ENCODE results near the gene BTBD2.
A peak's percentile ranks its signal among the peaks of the same experiment; 100 is the strongest.

BTBD2 gene

DNA sequence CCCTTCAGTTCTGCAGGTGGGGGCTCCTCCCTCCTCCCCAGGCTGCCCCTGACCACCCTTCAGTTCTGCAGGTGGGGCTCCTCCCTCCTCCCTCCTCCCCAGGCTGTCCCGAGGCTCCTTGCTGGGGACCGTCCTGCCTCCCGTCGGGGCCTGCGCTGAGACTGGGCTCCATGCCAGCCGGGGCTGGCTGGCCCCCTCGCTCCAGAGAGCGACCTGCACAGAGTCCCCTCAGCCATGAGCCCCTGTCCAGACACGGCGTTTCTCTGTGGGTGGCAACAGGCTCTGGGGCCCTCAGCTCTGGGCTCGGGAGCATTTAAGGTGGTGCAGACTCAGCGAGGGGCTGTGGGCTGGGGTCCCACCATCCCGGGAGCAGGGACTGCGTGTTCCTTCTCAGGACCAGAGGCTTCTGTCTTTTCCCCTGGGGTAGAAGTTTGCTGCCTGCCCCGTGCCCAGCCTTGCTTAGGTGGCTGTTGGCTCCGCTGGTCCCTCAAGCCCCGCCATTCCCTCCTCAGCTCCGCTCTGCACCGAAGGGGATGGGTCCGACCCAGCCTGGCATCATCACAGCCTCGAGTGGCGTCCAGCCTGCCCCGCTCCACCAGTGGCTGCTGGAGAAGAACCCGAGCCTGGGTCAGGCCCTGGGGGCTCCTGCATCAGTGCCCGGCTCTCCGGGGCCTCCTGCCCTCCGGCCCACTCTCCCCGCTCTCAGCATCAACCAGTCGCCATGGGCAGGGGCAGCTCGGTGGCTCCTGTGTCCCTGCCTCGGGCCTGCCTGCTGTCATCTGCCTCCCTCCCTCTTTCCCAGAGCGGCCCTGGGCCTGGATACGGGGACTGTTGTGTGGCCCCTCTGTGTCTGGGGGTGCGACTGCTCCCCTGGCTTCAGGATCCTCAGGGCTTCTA, 47.0 kb downstream of the BTBD2 start:
- DNase-seq (ENCODE audit: low spot score) (no peak), FAIRE-seq (no peak)

DNA sequence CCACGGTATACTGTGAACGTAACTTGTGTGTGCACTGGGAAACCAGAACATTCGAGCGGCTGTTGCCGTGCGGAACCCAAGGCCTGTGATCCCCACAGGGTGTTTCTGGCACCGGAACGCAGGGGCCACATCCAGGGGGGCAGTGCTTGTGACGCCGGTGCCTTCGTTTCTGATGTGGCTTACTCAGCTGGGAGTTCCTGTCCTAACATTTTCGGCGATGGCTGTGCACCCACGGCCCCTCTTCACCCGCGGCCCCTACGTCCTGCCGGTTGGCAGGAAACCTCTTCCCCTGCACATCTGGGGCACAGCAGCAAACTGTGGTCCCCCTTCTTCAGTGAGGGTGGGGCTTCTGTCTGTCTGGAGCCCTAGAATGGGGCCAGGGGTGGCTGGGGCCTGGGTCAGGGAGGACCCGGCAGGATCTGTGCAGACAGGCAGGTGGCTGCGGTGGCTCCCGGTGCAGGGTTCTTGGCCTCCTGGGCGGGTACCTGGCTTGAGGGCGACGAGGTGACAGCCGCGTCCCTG, 48.4 kb downstream of the BTBD2 start:
- no peak for FAIRE-seq

DNA sequence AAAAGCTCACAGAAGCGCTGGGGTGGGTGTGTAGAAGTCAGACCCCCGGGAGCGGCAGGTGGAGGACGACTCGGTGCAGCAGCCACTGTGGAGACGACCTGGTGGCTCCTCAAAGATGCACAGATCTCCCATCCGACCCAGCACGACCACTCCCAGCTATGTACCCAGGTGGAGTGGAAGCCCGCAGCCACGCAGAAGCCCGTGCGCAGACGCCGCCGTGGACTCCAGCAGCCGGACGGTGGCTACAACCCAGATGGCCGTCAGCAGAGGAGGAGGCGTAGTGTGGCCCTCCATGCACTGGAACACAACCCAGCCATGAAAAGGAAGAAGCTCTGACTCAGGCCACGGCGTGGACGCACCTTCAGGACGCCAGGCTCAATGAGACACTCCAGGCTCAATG, 52.8 kb downstream of the BTBD2 start:
- DNase-seq (ENCODE audit: low spot score) (no peak), FAIRE-seq (no peak)

More for the DNA sequence above, 48.4 kb downstream of the BTBD2 start:
- no peak for DNase-seq (ENCODE audit: low spot score)

DNA sequence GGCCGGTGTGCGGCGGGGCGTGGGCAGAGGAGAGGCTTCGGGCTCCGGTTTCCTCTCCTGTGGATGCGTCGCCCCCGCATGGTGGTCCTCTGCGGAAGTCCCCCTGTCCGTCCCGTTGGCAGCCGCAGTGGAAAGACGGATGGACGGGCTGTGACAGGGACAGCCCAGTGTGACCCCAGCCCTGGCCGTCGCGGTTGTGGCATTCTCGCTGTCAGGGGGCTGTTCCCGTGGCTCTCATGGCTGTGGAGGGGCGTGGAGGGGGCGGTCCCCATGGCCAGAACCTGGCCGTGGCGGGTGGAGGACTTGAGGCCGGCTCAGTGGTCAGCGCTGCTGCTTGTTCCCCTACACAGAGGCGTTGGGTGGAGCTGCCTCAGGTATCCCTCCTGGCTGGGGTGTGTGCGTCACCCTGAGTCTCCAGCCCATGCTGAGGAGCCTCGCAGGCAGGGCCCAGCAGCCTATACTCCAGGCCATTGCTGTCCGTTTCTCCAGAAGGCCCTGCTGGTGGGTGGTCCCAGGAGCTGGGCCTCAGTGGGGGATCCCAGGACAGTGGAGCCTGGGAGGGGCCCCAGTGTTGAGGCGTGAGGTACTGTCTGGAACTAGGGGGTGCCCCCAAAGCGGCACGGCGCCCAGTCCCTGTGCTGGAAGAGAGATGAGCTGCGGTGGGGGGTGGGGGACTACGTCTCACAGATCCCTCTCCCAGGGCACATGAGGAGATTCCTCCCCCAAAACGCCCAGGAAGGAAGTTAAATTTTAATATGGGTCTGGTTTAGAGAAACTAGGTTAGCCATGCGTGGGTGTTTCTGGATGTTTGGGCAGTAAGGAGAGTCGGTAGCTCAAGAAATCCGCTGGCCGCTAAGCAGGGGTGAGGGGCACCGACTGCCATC, 54.3 kb downstream of the BTBD2 start:
- DNase-seq (ENCODE audit: low spot score) (no peak), FAIRE-seq (no peak)

DNA sequence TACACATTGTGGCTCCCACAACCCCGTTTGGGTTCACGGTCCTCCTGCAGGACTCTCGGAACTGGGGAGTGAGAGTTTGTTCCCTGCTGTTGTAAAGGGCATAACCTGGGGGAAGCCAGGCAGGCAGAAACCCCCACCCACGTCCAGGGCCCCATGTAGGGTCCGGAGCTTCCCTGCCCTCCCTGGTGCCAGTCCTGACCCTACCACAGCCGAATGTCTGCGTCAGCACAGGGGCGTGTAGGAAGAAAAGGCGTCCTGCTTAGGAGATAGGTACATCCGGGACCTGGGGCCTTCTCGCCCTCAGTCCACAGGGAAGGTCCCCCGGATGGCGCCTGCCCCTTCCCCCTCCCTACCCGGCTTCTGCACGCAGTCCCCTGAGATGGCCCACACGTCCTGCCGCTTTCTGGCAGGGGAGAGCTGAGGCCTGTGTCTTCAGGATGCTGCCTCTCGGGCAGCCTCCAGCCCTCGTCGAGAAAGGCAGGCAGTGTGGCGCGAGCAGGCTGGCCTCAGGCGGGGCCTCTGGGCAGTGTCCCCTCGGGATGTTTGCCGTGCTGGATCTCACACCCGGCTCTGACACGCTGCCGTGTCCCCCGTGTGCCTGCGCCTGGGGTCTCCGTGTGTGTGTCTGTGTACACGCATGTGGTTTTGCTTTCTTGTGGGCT, 55.5 kb downstream of the BTBD2 start:
- no peak for FAIRE-seq
- no peak for DNase-seq (ENCODE audit: low spot score)

DNA sequence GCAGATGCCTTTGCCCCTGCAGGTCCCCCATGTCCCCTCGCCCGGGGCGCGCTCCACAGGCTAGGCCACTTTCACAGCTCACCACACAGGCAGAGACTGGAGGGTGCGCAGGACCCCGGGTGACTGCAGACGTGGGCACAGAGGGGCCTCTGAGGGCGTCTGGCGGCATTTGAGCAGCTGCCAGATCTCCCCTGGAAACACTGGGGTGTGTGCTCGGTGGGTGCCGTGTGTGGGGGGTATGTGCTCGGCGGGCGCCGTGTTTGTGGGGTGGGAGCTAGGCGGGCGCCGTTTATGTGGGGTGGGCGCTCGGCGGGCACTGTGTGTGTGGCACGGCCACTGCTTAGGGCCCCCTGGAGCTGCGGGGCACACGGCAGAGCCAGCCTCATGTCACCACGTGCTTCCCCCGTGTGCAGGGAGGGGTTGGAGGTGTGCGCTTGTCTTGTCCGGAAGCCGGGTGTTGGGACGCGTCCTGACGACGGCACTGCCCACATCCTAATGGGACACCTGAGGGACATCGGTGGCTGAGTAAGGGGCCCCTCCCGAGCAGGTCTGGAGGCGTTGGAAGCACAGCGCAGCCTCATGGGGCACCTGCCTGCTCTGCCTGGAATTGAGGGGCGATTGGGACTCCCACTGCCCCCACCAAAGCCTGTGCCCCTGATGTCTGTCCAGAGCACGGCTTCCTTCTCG, 57.8 kb downstream of the BTBD2 start:
- DNase-seq (ENCODE audit: low spot score) = no peak
- FAIRE-seq = no peak

DNA sequence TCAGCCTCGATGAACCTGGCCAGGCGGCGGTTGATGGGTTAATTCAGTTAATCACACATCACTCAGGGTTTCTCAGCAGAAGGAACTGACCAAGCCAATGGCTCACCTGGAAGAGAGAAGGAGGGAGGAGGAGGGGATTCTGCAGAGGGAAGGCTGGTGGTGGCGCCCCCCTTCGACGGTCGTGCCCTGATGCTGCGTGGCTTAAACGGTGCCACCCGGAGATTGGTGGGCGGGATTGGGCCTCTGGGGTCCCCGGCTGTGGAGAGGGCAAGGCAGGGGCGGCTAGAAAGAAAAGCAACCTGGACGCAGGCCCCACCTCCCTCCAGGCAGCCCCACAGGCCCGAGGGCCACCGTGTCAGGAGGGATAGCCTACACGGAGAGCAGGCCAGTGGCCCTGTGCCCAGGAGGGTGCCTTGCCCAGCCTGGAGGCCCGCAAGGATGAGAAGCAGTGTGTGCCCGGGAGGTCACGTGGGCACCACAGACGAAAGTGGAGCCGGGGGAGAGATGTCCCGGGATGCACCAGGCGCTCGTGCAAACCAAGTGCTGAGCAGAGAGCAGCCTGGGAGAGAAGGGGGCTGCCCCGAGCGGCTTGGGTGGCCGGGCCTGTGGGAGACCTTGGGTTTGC, 58.5 kb downstream of the BTBD2 start:
- DNase-seq (ENCODE audit: low spot score) = no peak
- FAIRE-seq = no peak

DNA sequence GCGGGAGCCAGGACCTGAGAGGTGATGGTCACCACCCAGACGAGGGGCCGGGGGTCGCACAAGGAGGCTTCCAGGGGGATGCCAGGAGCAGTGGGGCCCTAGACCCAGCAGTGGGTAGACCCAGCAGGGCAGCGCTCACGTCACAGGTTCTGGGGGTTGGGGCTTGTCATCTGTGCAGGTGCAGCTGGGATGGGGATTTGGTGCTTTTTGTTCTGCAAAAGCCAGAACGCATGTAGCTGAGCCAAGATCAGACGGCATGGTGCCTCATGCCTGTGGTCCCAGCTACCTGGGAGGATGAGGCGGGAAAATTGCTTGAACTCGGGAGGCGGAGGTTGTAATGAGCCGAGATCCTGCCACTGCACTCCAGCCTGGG, 59.4 kb downstream of the BTBD2 start:
- DNase-seq (ENCODE audit: low spot score) = no peak
- FAIRE-seq = no peak

DNA sequence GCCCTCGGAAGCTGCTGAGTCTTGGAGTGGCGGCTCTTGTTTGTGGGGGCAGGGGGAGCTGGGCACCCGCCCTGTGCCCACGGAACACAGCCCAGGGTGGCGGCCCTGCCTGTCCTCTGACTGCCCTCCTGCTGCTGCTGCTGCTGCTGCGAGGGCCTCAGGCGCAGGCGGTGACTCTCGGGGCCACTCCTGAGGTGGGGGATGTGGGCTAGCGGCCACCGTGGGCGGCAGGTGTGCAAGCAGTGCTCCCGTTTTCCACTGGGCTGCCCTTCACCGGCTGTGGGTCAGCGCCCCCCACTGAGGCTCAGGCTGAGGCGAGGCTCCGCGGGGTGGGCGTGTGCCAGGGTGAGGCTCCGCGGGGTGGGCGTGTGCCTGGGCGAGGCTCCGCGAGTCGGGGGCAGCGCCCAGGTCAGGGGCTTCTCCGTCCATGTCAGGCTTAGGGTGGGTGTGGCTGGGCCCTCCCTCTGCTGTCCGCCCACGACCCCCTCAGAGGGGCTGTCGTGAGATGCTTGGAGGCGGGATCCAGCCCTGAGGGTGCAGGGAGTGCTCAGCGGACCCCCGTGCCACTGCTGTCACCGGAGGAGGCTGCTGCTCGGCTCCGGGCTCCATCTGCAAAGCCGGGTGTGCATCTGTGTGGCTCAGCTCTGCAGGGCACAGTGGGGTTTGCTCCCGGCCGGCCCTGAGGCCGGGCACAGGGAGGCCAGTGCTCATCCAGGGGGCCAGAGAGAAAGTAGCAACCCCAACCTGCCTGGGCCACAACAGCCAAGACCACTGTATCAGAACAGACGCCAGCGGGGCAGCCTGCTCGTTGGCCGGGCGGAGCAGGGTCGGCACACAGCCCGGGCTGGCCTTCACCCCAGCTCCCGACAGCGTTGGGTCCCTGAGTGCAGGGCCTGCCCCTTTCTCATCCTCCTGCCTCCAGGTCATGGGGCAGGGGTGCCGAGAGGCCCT, 60.1 kb downstream of the BTBD2 start:
- no peak for FAIRE-seq
- DNase-seq (ENCODE audit: low spot score) = no peak

DNA sequence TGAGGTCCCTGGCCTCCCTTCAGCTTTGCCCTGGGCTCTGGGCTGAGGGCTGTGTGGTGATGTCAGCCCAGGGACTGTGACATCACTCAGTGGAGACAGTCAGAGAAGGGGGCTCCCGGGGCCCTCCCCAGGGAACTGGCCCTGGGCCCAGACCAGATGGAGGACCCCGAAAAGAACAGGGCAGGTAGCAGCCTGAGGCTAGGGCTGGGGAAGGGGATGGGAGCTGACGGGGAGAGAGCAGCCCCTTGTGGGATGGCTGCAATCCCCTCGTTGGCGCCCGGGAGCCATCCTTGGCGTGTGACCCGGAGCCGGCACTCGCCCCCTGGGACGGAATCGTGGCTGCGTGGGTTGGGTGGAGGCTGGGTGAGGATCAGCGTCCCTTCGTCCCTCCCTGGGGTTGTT, 61.0 kb downstream of the BTBD2 start:
- FAIRE-seq (no peak), DNase-seq (ENCODE audit: low spot score) (no peak)

DNA sequence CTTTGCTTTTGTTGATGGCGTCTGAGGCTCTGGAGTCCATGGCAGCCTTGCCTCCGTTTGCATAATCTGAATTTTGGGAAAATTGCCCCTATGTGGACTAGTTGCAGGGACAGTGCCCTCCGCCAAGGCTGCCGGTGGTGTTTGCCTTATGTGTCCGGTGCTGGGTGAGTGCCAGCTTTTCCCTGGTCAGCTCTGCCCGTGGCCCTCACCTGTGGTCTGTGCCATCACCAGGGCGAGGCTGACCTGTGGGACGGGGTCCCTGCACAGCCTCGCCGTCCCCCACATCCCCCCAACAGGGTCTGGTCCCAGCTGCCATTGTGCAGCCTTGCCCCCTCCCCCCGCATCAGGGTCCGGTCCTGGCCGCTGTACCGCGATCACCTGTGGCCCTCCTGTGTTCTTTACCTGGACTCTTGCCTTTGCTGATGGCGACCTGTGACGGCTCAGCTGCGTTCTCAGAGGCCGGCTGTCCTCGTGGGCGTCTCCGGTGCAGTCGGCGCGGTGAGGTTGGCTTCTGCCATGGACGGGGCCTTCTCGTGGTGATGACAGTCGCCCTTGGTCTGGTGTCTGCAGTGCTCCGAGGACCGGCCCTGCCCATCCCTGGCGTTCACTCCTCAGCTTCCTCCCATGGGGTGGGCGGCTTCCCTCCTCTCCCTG, 61.9 kb downstream of the BTBD2 start:
- no peak for FAIRE-seq

DNA sequence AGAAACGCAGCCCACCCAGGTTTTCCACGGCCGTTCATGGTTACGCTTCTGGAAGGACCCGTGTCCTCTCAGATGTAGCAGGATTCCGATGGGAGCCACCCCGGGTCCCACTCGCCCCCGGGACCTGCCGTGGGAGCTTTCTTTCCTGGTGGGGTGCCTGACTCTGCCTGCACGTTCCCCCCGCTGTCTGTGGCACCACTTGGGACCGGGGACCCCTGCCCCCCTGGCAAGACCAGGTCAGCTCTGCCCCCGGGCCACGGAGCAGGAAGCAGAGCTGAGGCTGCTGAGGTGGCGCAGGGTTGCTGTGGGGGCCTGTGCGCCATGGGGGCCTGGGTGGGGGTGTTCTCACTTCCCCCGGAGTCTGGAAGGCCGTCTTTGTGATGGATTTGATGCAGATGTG, 62.5 kb downstream of the BTBD2 start:
- FAIRE-seq = no peak

More for the DNA sequence above, 61.9 kb downstream of the BTBD2 start:
- no peak for DNase-seq (ENCODE audit: low spot score)

DNA sequence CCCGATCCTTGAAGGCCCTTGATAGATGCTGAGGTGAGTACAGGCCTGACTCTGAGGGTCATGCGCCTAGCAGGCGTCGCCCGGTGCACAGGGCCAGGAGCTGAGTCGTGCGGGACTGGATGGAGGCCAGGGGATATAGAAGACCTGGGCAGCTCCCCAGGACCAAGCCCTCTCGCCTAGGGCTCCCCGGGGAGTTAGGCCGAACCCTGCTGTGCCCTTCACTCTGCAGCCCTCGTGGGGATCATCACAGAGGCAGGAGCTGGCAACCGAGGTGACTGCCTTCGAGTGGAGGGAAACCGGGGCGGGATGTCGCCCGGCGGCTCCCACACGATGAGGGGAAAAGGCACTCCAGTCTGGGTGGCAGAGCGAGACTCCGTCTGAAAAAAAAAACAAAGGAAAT, 62.9 kb downstream of the BTBD2 start:
- FAIRE-seq = no peak
- DNase-seq (ENCODE audit: low spot score) = no peak

More for the DNA sequence above, 62.5 kb downstream of the BTBD2 start:
- no peak for DNase-seq (ENCODE audit: low spot score)

DNA sequence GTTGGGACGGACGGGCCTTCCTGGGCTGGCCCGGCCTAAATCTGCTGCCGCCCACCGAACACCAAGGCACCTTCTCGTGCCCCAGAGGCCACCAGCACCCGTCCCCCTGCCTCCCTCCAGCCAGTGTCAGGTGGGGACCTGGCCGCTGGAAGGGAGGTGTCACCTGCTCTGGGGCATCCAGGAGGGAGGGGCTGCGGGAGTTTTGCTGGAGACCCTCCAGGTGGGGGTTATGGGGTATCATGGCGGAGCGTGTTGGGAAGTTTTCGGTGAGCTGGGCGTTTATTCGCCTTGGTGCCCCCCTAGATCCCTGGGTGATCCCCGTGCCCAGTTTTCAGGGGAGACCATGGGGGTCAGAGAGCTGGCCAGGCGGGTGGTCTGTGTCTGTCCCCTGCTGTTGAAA, 64.9 kb downstream of the BTBD2 start:
- FAIRE-seq (no peak), DNase-seq (ENCODE audit: low spot score) (no peak)

DNA sequence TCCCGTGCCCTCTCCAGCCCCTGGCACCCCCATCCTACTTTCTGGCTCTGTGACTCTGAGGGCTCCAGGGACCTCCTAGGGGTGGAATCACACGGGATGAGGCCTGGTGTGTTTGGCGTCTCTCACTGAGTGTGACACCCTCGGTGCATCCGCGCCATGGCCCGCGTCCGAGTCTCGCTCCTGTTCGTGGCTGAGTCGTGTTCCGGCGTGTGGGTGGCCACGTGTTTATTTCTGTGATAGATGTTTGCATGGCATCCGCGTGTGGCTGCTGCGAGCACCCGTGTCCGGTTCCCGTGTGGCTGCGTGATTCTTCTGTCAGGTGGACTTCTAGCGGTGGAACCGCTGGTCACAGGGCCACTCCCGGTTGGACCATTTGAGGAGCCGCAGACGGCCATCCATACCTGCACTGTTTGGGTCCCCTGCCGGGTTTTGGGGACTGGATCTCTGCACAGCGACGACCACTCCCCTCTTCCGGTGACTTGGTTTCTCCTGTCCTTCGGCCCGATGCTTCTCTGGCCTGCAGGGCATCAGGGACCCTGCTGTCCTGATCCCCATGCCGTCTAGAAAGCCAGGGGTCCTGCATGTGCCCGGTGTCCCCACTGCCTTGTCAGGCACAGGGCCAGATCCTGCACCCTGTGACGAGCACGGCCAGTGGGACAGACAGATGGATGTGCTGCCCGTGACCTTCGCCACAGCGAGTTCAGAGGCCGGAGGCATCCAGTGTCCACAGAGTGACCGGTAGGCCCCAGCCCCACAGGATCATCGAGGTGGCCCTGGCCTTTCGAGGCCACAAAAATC, 66.0 kb downstream of the BTBD2 start:
- DNase-seq (ENCODE audit: low spot score) = no peak
- FAIRE-seq = no peak

DNA sequence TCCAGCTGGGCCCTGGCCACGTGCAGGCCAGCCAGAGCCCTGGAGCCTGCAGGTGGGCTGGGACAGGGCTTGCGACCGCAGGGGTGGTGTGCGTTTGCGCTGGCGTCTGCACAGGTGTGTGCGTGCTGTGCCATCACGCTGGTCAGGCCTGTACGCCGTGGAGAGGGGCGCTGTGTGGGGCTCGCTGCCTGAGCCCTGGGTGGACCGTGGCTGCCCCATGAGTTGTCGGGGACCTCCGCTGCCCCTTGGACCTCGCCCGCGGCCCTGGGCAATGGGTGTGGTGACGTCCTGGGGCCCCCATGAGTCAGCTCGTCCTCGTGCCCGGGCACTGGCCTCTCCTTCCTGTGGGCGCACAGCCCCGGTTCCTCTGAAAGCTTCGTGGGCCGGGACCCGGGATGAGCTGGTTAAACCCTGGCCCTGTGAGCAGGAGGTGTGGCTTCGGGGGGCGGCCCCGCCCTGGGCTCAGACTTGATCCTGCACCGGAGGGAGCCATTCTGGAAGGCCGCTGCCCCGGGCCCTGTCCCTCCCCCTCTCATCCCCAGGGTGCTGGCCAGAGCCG, 67.8 kb downstream of the BTBD2 start:
- no peak for FAIRE-seq
- no peak for DNase-seq (ENCODE audit: low spot score)

DNA sequence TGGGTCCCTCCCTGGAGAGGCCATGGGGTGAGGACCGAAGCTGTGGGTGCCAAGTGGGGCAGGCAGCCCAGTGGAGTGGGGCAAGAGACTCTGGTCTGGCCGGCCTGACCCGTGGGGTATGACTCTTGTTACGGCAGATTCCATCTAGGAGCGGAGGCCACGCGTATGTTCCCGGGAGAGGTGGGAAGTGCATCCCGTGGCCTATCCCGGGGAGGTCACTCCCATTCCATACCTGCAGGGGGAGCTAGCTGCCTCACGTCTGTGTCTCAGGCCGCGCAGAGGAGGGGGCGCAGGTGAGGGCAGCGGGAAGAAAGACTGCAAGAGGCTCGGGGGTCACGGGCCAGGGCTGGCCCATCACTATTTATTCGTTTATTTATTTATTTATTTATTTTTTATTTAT, 69.6 kb downstream of the BTBD2 start:
- DNase-seq (ENCODE audit: low spot score) = peak; percentile 54
- no peak for FAIRE-seq
